Esophagus squamous epithelium (tissue), 5 donors: ENCODE data around the gene RNF26. TPM values are rescaled to one million over a fixed set of nuclear protein-coding genes. Genes with fewer than 3 reads are reported as not detected.

Experiments
- DNase-seq: peaks from one replicate; lab custom pipeline; 2025; lab: John Stamatoyannopoulos, UW
- H3K27ac ChIP-seq, 4 donors: fragments of 200-600 bp; sonication (generic); one replicate each; pipeline ENCODE4 v1.5.1; 2016 to 2019; ENCODE audit warnings: mild to moderate bottlenecking in 1 of 4
- H3K27me3 ChIP-seq, 4 donors: fragments of 200-600 bp; sonication (generic); 1 replicate in 3 of 4; 2 replicates in 1 of 4; pipeline versions ENCODE4 v1.5.1 to v1.6.0; 2017 to 2021; ENCODE audit warnings: antibody characterized with exemption in 1 of 4
- H3K36me3 ChIP-seq, 3 donors: fragments of 200-600 bp; sonication (generic); one replicate each; pipeline ENCODE4 v1.5.1; 2016 to 2019
- H3K4me1 ChIP-seq, 3 donors: fragments of 200-600 bp; sonication (generic); one replicate each; pipeline ENCODE4 v1.5.1; 2017 to 2019
- H3K4me3 ChIP-seq, 4 donors: fragments of 200-600 bp; sonication (generic); 1 replicate in 3 of 4; 2 replicates in 1 of 4; pipeline ENCODE4 v1.5.1; 2016 to 2019; ENCODE audit warnings: mild to moderate bottlenecking in 2 of 4, moderate library complexity in 1 of 4
- H3K9me3 ChIP-seq, 3 donors: fragments of 200-600 bp; sonication (generic); one replicate each; pipeline ENCODE4 v1.5.1; 2016 to 2019
- CTCF ChIP-seq, 6 experiments: fragments of 450-650 bp in 4 of 6; fragments of 200-600 bp in 2 of 6; sonication (generic) in 2 of 6; IDR thresholded peaks; one replicate each; pipeline ENCODE4 v1.5.1; 2016 to 2019; ENCODE audit warnings: antibody characterized with exemption in 6 of 6, mild to moderate bottlenecking in 4 of 6, moderate library complexity in 4 of 6
- POLR2A ChIP-seq, 4 donors: fragments of 450-650 bp; IDR thresholded peaks; one replicate each; pipeline ENCODE4 v1.6.1; 2017; ENCODE audit warnings: antibody characterized with exemption in 4 of 4, mild to moderate bottlenecking in 4 of 4, moderate library complexity in 3 of 4
- WGBS, 2 donors: methylation state at CpG; one replicate each; pipeline ENCODE4 v1.1.5; 2018; 5-methylcytosine and 5-hydroxymethylcytosine counted together
- intact Hi-C: fragments of 100-400 bp; cut with DNase I; formaldehyde crosslinking; loops from one replicate; pipeline ENCODE4 v1.15.0; 2022
- total RNA-seq, 4 donors: library from RNA; depleted of rRNA; stranded (reverse); fragments of >200 nt; gene quantifications; one replicate each; pipeline ENCODE4 v1.1.0, GENCODE V29; 2016
- donor health status: DM: yes; HTN: yes; CAD: no.

Gene RNF26
- total RNA-seq, 4 donors from 2014 or later: 10.5 to 17.9 (median 12.2) TPM

GRCh38 chr11:119367661-119368120 is 33.4 kb downstream of the RNF26 start:
- H3K27me3 ChIP-seq: peaks cover 0 to 41% (median 0%) of the 10 kb centered on the region in 4 donors
- no peaks in the 10 kb centered on the region for H3K36me3 ChIP-seq
- peak overlapping the region; percentile 74 to 95 (median 88) for H3K27ac ChIP-seq
- H3K4me3 ChIP-seq: peak overlapping the region in 2 of 4 donors; percentile 4 to 22
- DNase-seq: no peak
- WGBS, 2 donors: 18 to 24% methylated on average over 4 to 7 of the region's 9 CpGs
- H3K9me3 ChIP-seq: no peaks in the 10 kb centered on the region
- intact Hi-C loops: no loop called here
- TF ChIP-seq CTCF (IDR thresholded peaks at IDR 0.05): peak in 3 of 6 experiments; percentile 10 to 29 (median 13)
- TF ChIP-seq POLR2A (IDR thresholded peaks at IDR 0.05): no peak
- H3K4me1 ChIP-seq: peaks cover 67 to 100% (median 78%) of the 10 kb centered on the region in 3 donors

- no peaks in the 10 kb centered on the region for H3K36me3 ChIP-seq
- peaks cover 61 to 99% (median 72%) of the 10 kb centered on the region in 3 donors for H3K4me1 ChIP-seq
- intact Hi-C loops: no loop called here
- 15 to 53% methylated on average over 9 to 12 of the region's 17 CpGs for WGBS, 2 donors
- H3K27me3 ChIP-seq: peaks cover 0 to 34% (median 0%) of the 10 kb centered on the region in 4 donors
- TF ChIP-seq CTCF (IDR thresholded peaks at IDR 0.05) (no peak), POLR2A (IDR thresholded peaks at IDR 0.05) (no peak)
- DNase-seq: no peak
- H3K4me3 ChIP-seq: peak overlapping the region in 3 of 4 donors; percentile 3 to 22 (median 4)
- no peaks in the 10 kb centered on the region for H3K9me3 ChIP-seq
- H3K27ac ChIP-seq: peak overlapping the region; percentile 74 to 95 (median 88)
Observed at GRCh38 chr11:119368121-119369034, 34.1 kb downstream of the RNF26 start.

GRCh38 chr11:119369132-119369925 is 35.0 kb downstream of the RNF26 start:
- Histone ChIP-seq H3K36me3 (no peaks in the 10 kb centered on the region), H3K27ac (peak overlapping the region; percentile 74 to 95 (median 88)), H3K4me1 (peaks cover 54 to 98% (median 70%) of the 10 kb centered on the region in 3 donors), H3K4me3 (peak overlapping the region in 2 of 4 donors; percentile 3 to 22), H3K27me3 (peaks cover 0 to 25% (median 0%) of the 10 kb centered on the region in 4 donors), H3K9me3 (no peaks in the 10 kb centered on the region)
- 54 to 71% methylated on average over 7 to 11 of the region's 13 CpGs for WGBS, 2 donors
- no peak for DNase-seq
- TF ChIP-seq POLR2A (IDR thresholded peaks at IDR 0.05) (no peak), CTCF (IDR thresholded peaks at IDR 0.05) (no peak)
- intact Hi-C loops: no loop called here

GRCh38 chr11:119370486-119371046 is 36.2 kb downstream of the RNF26 start:
- no peak overlapping the region for H3K4me3 ChIP-seq
- no peaks in the 10 kb centered on the region for H3K36me3 ChIP-seq
- DNase-seq: no peak
- WGBS, 2 donors: 60 to 64% methylated on average over 6 of the region's 8 CpGs
- TF ChIP-seq CTCF (IDR thresholded peaks at IDR 0.05) (no peak), POLR2A (IDR thresholded peaks at IDR 0.05) (no peak)
- H3K27ac ChIP-seq: peak overlapping the region; percentile 74 to 95 (median 88)
- H3K27me3 ChIP-seq: peaks cover 0 to 12% (median 0%) of the 10 kb centered on the region in 4 donors
- peaks cover 52 to 98% (median 73%) of the 10 kb centered on the region in 3 donors for H3K4me1 ChIP-seq
- intact Hi-C loops: no loop called here
- H3K9me3 ChIP-seq: no peaks in the 10 kb centered on the region
